ENCODE data around the gene PPP3CB. TPM values are rescaled to one million over a fixed set of nuclear protein-coding genes. Genes with fewer than 3 reads are reported as not detected.
A peak's percentile ranks its signal among the peaks of the same experiment; 100 is the strongest.

Gene PPP3CB
- total and polyA plus RNA-seq, 2 donors (not counting 3 experiments of a cell fraction or from before 2014, with no cell fraction given): 13.5 to 30.4 TPM

GRCh38 chr10:73503037-73503436, 7.2 kb upstream of the PPP3CB start:
- no peak overlapping the region for H3K4me3 ChIP-seq (replicated peaks in 1 of 3; ENCODE audit: insufficient read depth in 1 of 3, low read depth in 1 of 3, low read length in 3 of 3)
- H4K20me1 ChIP-seq (replicated peaks; ENCODE audit: control insufficient read depth, extremely low read depth, insufficient read depth, low read length): no peaks in the 10 kb centered on the region
- H3K27ac ChIP-seq (ENCODE audit: insufficient read depth, low read depth, low read length): no peak overlapping the region
- H2AFZ ChIP-seq (ENCODE audit: low read depth, low read length): no peak overlapping the region
- H3K9me3 ChIP-seq (replicated peaks; ENCODE audit: control insufficient read depth, insufficient read depth, low read length): no peaks in the 10 kb centered on the region
- no peak overlapping the region for H3K9ac ChIP-seq (replicated peaks; ENCODE audit: extremely low read depth, insufficient read depth, low read length)
- H3K9me1 ChIP-seq (replicated peaks; ENCODE audit: control insufficient read depth, extremely low read depth, insufficient read depth, low read length): no peaks in the 10 kb centered on the region
- H3K79me2 ChIP-seq (ENCODE audit: control insufficient read depth, insufficient read depth, low read length): no peaks in the 10 kb centered on the region
- dilution Hi-C loops (cut with MboI; ENCODE audit: extremely low pct_ligation_motif_present, low sequenced_read_pairs): no loop called here
- FAIRE-seq: no peak
- ChIA-PET CTCF (interaction anchor here (0.5 to 1.9 kb wide), 3 partner anchors 11 to 131 kb away, joined by 3 to 4 read pairs (median 4); no protein-coding TSS in a partner anchor), POLR2A (no interaction called here)
- intact Hi-C loops (cut with micrococcal nuclease): no loop called here
- TF ChIP-seq FOS (IDR thresholded peaks at IDR 0.05; ENCODE audit: borderline replicate concordance, insufficient read depth, low read length): no peak
- no peak for TF ChIP-seq POLR2A (IDR thresholded peaks at IDR 0.05; ENCODE audit: low read depth, low read length)
- no peak for TF ChIP-seq JUN (IDR thresholded peaks at IDR 0.05; ENCODE audit: borderline replicate concordance, insufficient read depth, insufficient read length, low read depth)
- BruUV-seq (replicated peaks): no TSS peak
- no peak overlapping the region for H3K4me2 ChIP-seq (ENCODE audit: insufficient read depth, low read length)
- H3K27me3 ChIP-seq (ENCODE audit: control insufficient read depth in 2 of 2, insufficient read depth in 2 of 2, low read length in 2 of 2): no peaks in the 10 kb centered on the region
- H3K36me3 ChIP-seq (ENCODE audit: control insufficient read depth in 2 of 2, extremely low read depth in 1 of 2, insufficient read depth in 2 of 2, low read length in 2 of 2): peaks cover 0 to 4% of the 10 kb centered on the region in 2 experiments
- peaks cover 11% of the 10 kb centered on the region for H3K4me1 ChIP-seq (ENCODE audit: control insufficient read depth, extremely low read depth, insufficient read depth, low read length)
- no peak for DNase-seq (ENCODE audit: low read depth, low spot score)

GRCh38 chr10:73501651-73502050, 5.8 kb upstream of the PPP3CB start:
- Histone ChIP-seq H3K27ac (ENCODE audit: insufficient read depth, low read depth, low read length) (peak overlapping the region; percentile 3), H3K79me2 (ENCODE audit: control insufficient read depth, insufficient read depth, low read length) (no peaks in the 10 kb centered on the region), H3K4me2 (ENCODE audit: insufficient read depth, low read length) (peak overlapping the region; percentile 59), H3K4me3 (replicated peaks in 1 of 3; ENCODE audit: insufficient read depth in 1 of 3, low read depth in 1 of 3, low read length in 3 of 3) (no peak overlapping the region), H3K36me3 (ENCODE audit: control insufficient read depth in 2 of 2, extremely low read depth in 1 of 2, insufficient read depth in 2 of 2, low read length in 2 of 2) (peaks cover 0 to 4% of the 10 kb centered on the region in 2 experiments), H3K9me3 (replicated peaks; ENCODE audit: control insufficient read depth, insufficient read depth, low read length) (no peaks in the 10 kb centered on the region), H3K27me3 (ENCODE audit: control insufficient read depth in 2 of 2, insufficient read depth in 2 of 2, low read length in 2 of 2) (no peaks in the 10 kb centered on the region), H3K9ac (replicated peaks; ENCODE audit: extremely low read depth, insufficient read depth, low read length) (no peak overlapping the region), H3K9me1 (replicated peaks; ENCODE audit: control insufficient read depth, extremely low read depth, insufficient read depth, low read length) (no peaks in the 10 kb centered on the region), H3K4me1 (ENCODE audit: control insufficient read depth, extremely low read depth, insufficient read depth, low read length) (peaks cover 15% of the 10 kb centered on the region), H2AFZ (ENCODE audit: low read depth, low read length) (peak overlapping the region; percentile 31), H4K20me1 (replicated peaks; ENCODE audit: control insufficient read depth, extremely low read depth, insufficient read depth, low read length) (no peaks in the 10 kb centered on the region)
- CTCF ChIA-PET: interaction anchor here (1.9 kb wide), 1 partner anchor 17 kb away, joined by 4 read pairs; no protein-coding TSS in a partner anchor
- BruUV-seq (replicated peaks): no TSS peak
- TF ChIP-seq POLR2A (IDR thresholded peaks at IDR 0.05; ENCODE audit: low read depth, low read length) (no peak), GATA2 (IDR thresholded peaks at IDR 0.05; ENCODE audit: insufficient read depth, insufficient read length, low read depth, low read length) (peak; percentile 79), POLR2AphosphoS5 (IDR thresholded peaks at IDR 0.05; ENCODE audit: insufficient read depth, low read depth, low read length) (no peak), JUN (IDR thresholded peaks at IDR 0.05; ENCODE audit: borderline replicate concordance, insufficient read depth, insufficient read length, low read depth) (no peak)
- intact Hi-C loops (cut with micrococcal nuclease): no loop called here
- DNase-seq (ENCODE audit: low read depth, low spot score) (peak; percentile 18), FAIRE-seq (no peak)
- POLR2A ChIA-PET: no interaction called here
- dilution Hi-C loops (cut with MboI; ENCODE audit: extremely low pct_ligation_motif_present, low sequenced_read_pairs): no loop called here

All from endothelial cell of umbilical vein (primary cell).